ENCODE results near the gene B9D1.
"Not testable (repeated sequence)": the region's sequence is repeated elsewhere in the genome, so short reads cannot be mapped to it uniquely, and the experiment has no call there.

Gene B9D1

GRCh38 chr17:19364699-19365498, 2.4 kb upstream of the B9D1 start:
- DNase-seq, result no peak
- in situ Hi-C loops (cut with MboI; ENCODE audit: low pct_unique_long_range_greater_than_20kb, low sequenced_read_pairs), result loop anchor here (10.0 kb wide), 2 partner anchors 50 to 80 kb away; partner anchors contain the start of gene RNF112

- in situ Hi-C loops (cut with MboI; ENCODE audit: low pct_unique_long_range_greater_than_20kb, low sequenced_read_pairs), result loop anchor here (10.0 kb wide), 2 partner anchors 51 to 81 kb away; partner anchors contain the start of gene RNF112
- DNase-seq, result no peak
Observed at GRCh38 chr17:19363460-19364035, 1.0 kb upstream of the B9D1 start.

- in situ Hi-C loops (cut with MboI; ENCODE audit: low pct_unique_long_range_greater_than_20kb, low sequenced_read_pairs), result loop anchor here (10.0 kb wide), 2 partner anchors 52 to 82 kb away; partner anchors contain the start of gene RNF112
- no peak for DNase-seq
Observed at GRCh38 chr17:19363114-19363438, 553 bp upstream of the B9D1 start.

- in situ Hi-C loops (cut with MboI; ENCODE audit: low pct_unique_long_range_greater_than_20kb, low sequenced_read_pairs), result loop anchor here (10.0 kb wide), 2 partner anchors 53 to 83 kb away; partner anchors contain the start of gene RNF112
- no peak for DNase-seq
Observed at GRCh38 chr17:19361944-19362276, 613 bp downstream of the B9D1 start.

GRCh38 chr17:19361326-19361725, 1.2 kb downstream of the B9D1 start:
- in situ Hi-C loops (cut with MboI; ENCODE audit: low pct_unique_long_range_greater_than_20kb, low sequenced_read_pairs), result loop anchor here (10.0 kb wide), 2 partner anchors 53 to 83 kb away; partner anchors contain the start of gene RNF112

GRCh38 chr17:19360772-19361171, 1.8 kb downstream of the B9D1 start:
- in situ Hi-C loops (cut with MboI; ENCODE audit: low pct_unique_long_range_greater_than_20kb, low sequenced_read_pairs), result loop anchor here (10.0 kb wide), 2 partner anchors 54 to 84 kb away; partner anchors contain the start of gene RNF112

More at GRCh38 chr17:19361326-19361725, 1.2 kb downstream of the B9D1 start:
- DNase-seq, result no peak

GRCh38 chr17:19359856-19360255, 2.7 kb downstream of the B9D1 start:
- no peak for DNase-seq

More at GRCh38 chr17:19360772-19361171, 1.8 kb downstream of the B9D1 start:
- no peak for DNase-seq

GRCh38 chr17:19359151-19359550, 3.4 kb downstream of the B9D1 start:
- in situ Hi-C loops (cut with MboI; ENCODE audit: low pct_unique_long_range_greater_than_20kb, low sequenced_read_pairs), result no loop called here
- DNase-seq, result no peak

More at GRCh38 chr17:19359856-19360255, 2.7 kb downstream of the B9D1 start:
- in situ Hi-C loops (cut with MboI; ENCODE audit: low pct_unique_long_range_greater_than_20kb, low sequenced_read_pairs), result loop anchor here (10.0 kb wide), 2 partner anchors 55 to 85 kb away; partner anchors contain the start of gene RNF112

GRCh38 chr17:19357761-19358160, 4.8 kb downstream of the B9D1 start:
- no peak for DNase-seq
- in situ Hi-C loops (cut with MboI; ENCODE audit: low pct_unique_long_range_greater_than_20kb, low sequenced_read_pairs), result no loop called here

- DNase-seq, result no peak
- in situ Hi-C loops (cut with MboI; ENCODE audit: low pct_unique_long_range_greater_than_20kb, low sequenced_read_pairs), result no loop called here
Observed at GRCh38 chr17:19357351-19357750, 5.2 kb downstream of the B9D1 start.

GRCh38 chr17:19354748-19355147, 7.8 kb downstream of the B9D1 start:
- no peak for DNase-seq
- in situ Hi-C loops (cut with MboI; ENCODE audit: low pct_unique_long_range_greater_than_20kb, low sequenced_read_pairs), result no loop called here

GRCh38 chr17:19353401-19353800, 9.1 kb downstream of the B9D1 start:
- in situ Hi-C loops (cut with MboI; ENCODE audit: low pct_unique_long_range_greater_than_20kb, low sequenced_read_pairs), result not testable (repeated sequence)

GRCh38 chr17:19348806-19349205, 13.7 kb downstream of the B9D1 start:
- in situ Hi-C loops (cut with MboI; ENCODE audit: low pct_unique_long_range_greater_than_20kb, low sequenced_read_pairs), result no loop called here
- DNase-seq, result no peak

More at GRCh38 chr17:19353401-19353800, 9.1 kb downstream of the B9D1 start:
- DNase-seq, result not testable (repeated sequence)

GRCh38 chr17:19348081-19348650, 14.4 kb downstream of the B9D1 start:
- DNase-seq, result no peak
- in situ Hi-C loops (cut with MboI; ENCODE audit: low pct_unique_long_range_greater_than_20kb, low sequenced_read_pairs), result no loop called here

- in situ Hi-C loops (cut with MboI; ENCODE audit: low pct_unique_long_range_greater_than_20kb, low sequenced_read_pairs), result no loop called here
- no peak for DNase-seq
Observed at GRCh38 chr17:19347323-19348080, 15.0 kb downstream of the B9D1 start.

- no peak for DNase-seq
- in situ Hi-C loops (cut with MboI; ENCODE audit: low pct_unique_long_range_greater_than_20kb, low sequenced_read_pairs), result no loop called here
Observed at GRCh38 chr17:19346351-19347255, 15.9 kb downstream of the B9D1 start.

- in situ Hi-C loops (cut with MboI; ENCODE audit: low pct_unique_long_range_greater_than_20kb, low sequenced_read_pairs), result no loop called here
- no peak for DNase-seq
Observed at GRCh38 chr17:19345486-19346350, 16.8 kb downstream of the B9D1 start.

Data from KBM-7 (cell line).